ENCODE measurements around the gene CALML6. TPM values are rescaled to one million over a fixed set of nuclear protein-coding genes. Genes with fewer than 3 reads are reported as not detected.

Gene CALML6
- total RNA-seq, 2 experiments from 2014 or later: 0.21 to 0.42 TPM

DNA sequence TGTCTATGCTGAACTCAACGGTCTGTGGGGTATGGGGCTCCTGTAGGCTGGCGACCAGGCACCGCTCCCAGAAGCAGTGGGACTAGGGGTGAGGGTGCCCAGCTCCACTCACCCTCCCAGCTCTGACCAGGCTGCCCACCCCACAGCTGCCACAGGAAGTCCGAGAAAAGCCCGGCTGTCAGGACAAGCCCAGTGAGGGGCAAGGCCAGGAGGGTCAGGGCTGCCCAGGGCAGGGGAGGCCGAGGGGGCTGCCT lies 7.6 kb downstream of the CALML6 start:
- ATAC-seq: no peak
- H3K9me3 Mint-ChIP-seq (ENCODE audit: insufficient read depth): no peaks in the 10 kb centered on the region
- no peak overlapping the region for H3K27ac Mint-ChIP-seq
- POLR2A ChIA-PET: no interaction called here
- no peaks in the 10 kb centered on the region for H3K36me3 Mint-ChIP-seq (ENCODE audit: low read depth)
- DNase-seq: no peak
- no peaks in the 10 kb centered on the region for H3K27me3 Mint-ChIP-seq (ENCODE audit: low read depth)
- CTCF ChIA-PET: no interaction called here
- peaks cover 4% of the 10 kb centered on the region for H3K4me1 Mint-ChIP-seq (ENCODE audit: low read depth)
- H3K4me3 Mint-ChIP-seq: no peak overlapping the region

GRCh38 chr1:1922956-1923833 lies 8.1 kb downstream of the CALML6 start:
- DNase-seq (no peak), ATAC-seq (no peak)
- Mint-ChIP-seq H3K36me3 (ENCODE audit: low read depth) (no peaks in the 10 kb centered on the region), H3K4me1 (ENCODE audit: low read depth) (peaks cover 3% of the 10 kb centered on the region), H3K27ac (no peak overlapping the region), H3K27me3 (ENCODE audit: low read depth) (no peaks in the 10 kb centered on the region), H3K4me3 (no peak overlapping the region), H3K9me3 (ENCODE audit: insufficient read depth) (no peaks in the 10 kb centered on the region)
- CTCF ChIA-PET: interaction anchor here (1.0 kb wide), 1 partner anchor 121 kb away, joined by 3 read pairs; no protein-coding TSS in a partner anchor
- POLR2A ChIA-PET: no interaction called here

- POLR2A ChIA-PET: no interaction called here
- ATAC-seq (no peak), DNase-seq (no peak)
- no peak overlapping the region for H3K27ac Mint-ChIP-seq
- H3K4me1 Mint-ChIP-seq (ENCODE audit: low read depth): no peaks in the 10 kb centered on the region
- CTCF ChIA-PET: no interaction called here
- no peaks in the 10 kb centered on the region for H3K9me3 Mint-ChIP-seq (ENCODE audit: insufficient read depth)
- H3K36me3 Mint-ChIP-seq (ENCODE audit: low read depth): no peaks in the 10 kb centered on the region
- no peak overlapping the region for H3K4me3 Mint-ChIP-seq
- no peaks in the 10 kb centered on the region for H3K27me3 Mint-ChIP-seq (ENCODE audit: low read depth)
These were observed 9.3 kb downstream of the CALML6 start for GRCh38 chr1:1924386-1924785.

- no peaks in the 10 kb centered on the region for H3K27me3 Mint-ChIP-seq (ENCODE audit: low read depth)
- no peaks in the 10 kb centered on the region for H3K4me1 Mint-ChIP-seq (ENCODE audit: low read depth)
- H3K9me3 Mint-ChIP-seq (ENCODE audit: insufficient read depth): no peaks in the 10 kb centered on the region
- no peak for DNase-seq
- no peak for ATAC-seq
- H3K4me3 Mint-ChIP-seq: no peak overlapping the region
- POLR2A ChIA-PET: no interaction called here
- H3K27ac Mint-ChIP-seq: no peak overlapping the region
- H3K36me3 Mint-ChIP-seq (ENCODE audit: low read depth): no peaks in the 10 kb centered on the region
- CTCF ChIA-PET: no interaction called here
These were observed 9.8 kb downstream of the CALML6 start for GRCh38 chr1:1924849-1925248.

DNA sequence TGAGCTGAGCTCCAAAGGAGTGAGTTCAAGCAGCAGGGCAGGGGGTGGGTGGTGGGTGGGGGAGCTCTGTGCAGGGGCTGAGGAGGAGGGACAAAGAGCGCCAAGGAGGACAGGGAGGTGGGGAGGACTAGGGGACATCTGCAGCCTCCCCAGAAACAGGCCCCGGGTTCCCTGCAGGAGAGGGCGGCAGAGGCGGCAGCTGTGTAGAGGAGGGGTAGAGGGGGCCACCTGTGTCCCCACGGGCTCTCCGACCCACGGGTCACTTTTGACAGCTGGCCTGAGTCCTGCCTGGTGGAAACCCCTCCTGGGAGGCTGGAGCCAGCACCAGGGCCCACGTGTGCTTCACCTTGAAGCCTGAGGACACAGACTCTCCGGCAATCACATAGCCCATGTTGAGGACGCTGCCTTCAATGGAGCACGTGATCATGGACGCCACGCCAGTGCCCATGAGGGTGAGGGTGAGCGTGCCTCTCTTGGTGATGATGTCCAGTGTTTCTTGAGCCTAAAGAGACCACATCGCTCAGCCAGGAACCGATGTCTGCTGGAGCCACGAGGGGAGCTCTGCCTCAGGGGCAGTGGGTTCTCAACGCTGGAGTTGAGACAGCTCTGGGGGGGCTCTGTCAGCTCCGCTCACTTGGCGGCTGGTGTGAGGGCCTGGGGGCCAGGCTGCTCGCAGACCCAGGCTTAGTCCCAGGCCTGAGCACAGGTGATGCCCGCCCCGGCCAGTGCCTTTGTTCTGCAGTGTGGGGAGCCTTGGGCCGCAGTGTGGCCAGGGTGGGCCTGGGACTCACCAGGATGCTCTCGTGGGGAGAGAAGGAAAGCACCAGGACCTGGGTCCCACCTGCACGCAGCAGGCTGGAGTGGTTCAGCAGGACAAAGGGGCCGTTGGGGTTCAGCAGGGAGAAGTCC lies 10.6 kb downstream of the CALML6 start:
- no peak overlapping the region for H3K27ac Mint-ChIP-seq
- H3K36me3 Mint-ChIP-seq (ENCODE audit: low read depth): no peaks in the 10 kb centered on the region
- ChIA-PET CTCF (no interaction called here), POLR2A (no interaction called here)
- no peaks in the 10 kb centered on the region for H3K4me1 Mint-ChIP-seq (ENCODE audit: low read depth)
- H3K4me3 Mint-ChIP-seq: no peak overlapping the region
- no peak for ATAC-seq
- H3K27me3 Mint-ChIP-seq (ENCODE audit: low read depth): no peaks in the 10 kb centered on the region
- H3K9me3 Mint-ChIP-seq (ENCODE audit: insufficient read depth): no peaks in the 10 kb centered on the region
- DNase-seq: no peak

DNA sequence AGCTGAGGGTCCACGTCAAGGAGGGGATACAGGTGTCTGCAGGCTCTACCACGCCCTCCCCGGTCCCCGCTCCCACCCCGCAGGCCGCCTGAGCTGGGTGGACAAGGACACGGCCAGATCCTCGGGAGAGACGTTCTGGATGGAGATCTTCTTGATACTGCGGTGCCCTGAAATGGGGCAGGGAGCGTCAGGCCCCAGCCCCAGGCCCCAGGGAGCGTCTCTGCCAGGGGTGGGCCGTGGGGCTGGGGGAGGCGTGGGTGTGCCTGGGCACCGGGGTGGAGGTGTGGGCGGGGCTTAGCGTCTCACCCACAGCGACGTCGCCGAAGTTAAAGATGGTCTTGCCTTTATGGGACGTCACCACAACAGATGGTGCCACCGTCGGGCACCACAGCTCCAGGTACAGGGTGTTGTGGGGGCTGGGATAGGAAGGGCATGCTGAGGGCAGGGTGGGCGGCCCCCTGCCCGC lies 11.3 kb downstream of the CALML6 start:
- ATAC-seq (no peak), DNase-seq (no peak)
- Mint-ChIP-seq H3K4me1 (ENCODE audit: low read depth) (no peaks in the 10 kb centered on the region), H3K27ac (no peak overlapping the region), H3K4me3 (no peak overlapping the region), H3K36me3 (ENCODE audit: low read depth) (no peaks in the 10 kb centered on the region), H3K9me3 (ENCODE audit: insufficient read depth) (no peaks in the 10 kb centered on the region), H3K27me3 (ENCODE audit: low read depth) (no peaks in the 10 kb centered on the region)
- ChIA-PET POLR2A (no interaction called here), CTCF (no interaction called here)

GRCh38 chr1:1926886-1927660 lies 12.0 kb downstream of the CALML6 start:
- ChIA-PET CTCF (no interaction called here), POLR2A (no interaction called here)
- H3K27me3 Mint-ChIP-seq (ENCODE audit: low read depth): no peaks in the 10 kb centered on the region
- H3K4me3 Mint-ChIP-seq: no peak overlapping the region
- H3K36me3 Mint-ChIP-seq (ENCODE audit: low read depth): no peaks in the 10 kb centered on the region
- no peaks in the 10 kb centered on the region for H3K4me1 Mint-ChIP-seq (ENCODE audit: low read depth)
- H3K27ac Mint-ChIP-seq: no peak overlapping the region
- no peaks in the 10 kb centered on the region for H3K9me3 Mint-ChIP-seq (ENCODE audit: insufficient read depth)
- DNase-seq (no peak), ATAC-seq (no peak)

DNA sequence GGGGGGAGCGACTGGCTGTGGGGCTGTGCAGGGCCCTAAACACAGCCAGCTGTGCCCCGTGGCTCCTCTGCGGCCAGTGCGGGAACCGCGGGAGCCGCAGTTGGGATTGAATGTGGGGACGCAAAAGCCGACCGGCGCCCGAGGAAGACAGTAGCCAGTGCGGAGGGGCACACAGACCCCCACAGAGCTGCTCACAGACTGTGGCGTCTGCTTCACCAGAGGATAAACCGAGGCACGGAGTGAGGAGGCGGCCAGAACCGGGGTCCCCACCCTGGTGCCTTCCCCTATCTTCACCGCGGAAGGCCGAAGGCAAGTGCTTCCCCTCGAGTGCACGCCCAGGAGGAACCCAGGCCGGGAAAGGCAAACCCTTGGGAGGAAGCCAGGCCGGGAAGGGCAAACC lies 12.7 kb downstream of the CALML6 start:
- ChIA-PET CTCF (no interaction called here), POLR2A (no interaction called here)
- DNase-seq (no peak), ATAC-seq (no peak)
- no peaks in the 10 kb centered on the region for H3K4me1 Mint-ChIP-seq (ENCODE audit: low read depth)
- H3K36me3 Mint-ChIP-seq (ENCODE audit: low read depth): no peaks in the 10 kb centered on the region
- H3K27me3 Mint-ChIP-seq (ENCODE audit: low read depth): no peaks in the 10 kb centered on the region
- H3K4me3 Mint-ChIP-seq: no peak overlapping the region
- H3K9me3 Mint-ChIP-seq (ENCODE audit: insufficient read depth): no peaks in the 10 kb centered on the region
- H3K27ac Mint-ChIP-seq: no peak overlapping the region

GRCh38 chr1:1928231-1929101 lies 13.4 kb downstream of the CALML6 start:
- DNase-seq (no peak), ATAC-seq (no peak)
- Mint-ChIP-seq H3K36me3 (ENCODE audit: low read depth) (no peaks in the 10 kb centered on the region), H3K27me3 (ENCODE audit: low read depth) (no peaks in the 10 kb centered on the region), H3K4me3 (no peak overlapping the region), H3K4me1 (ENCODE audit: low read depth) (no peaks in the 10 kb centered on the region), H3K27ac (no peak overlapping the region), H3K9me3 (ENCODE audit: insufficient read depth) (peaks cover under 1% of the 10 kb centered on the region)
- ChIA-PET POLR2A (no interaction called here), CTCF (no interaction called here)

DNA sequence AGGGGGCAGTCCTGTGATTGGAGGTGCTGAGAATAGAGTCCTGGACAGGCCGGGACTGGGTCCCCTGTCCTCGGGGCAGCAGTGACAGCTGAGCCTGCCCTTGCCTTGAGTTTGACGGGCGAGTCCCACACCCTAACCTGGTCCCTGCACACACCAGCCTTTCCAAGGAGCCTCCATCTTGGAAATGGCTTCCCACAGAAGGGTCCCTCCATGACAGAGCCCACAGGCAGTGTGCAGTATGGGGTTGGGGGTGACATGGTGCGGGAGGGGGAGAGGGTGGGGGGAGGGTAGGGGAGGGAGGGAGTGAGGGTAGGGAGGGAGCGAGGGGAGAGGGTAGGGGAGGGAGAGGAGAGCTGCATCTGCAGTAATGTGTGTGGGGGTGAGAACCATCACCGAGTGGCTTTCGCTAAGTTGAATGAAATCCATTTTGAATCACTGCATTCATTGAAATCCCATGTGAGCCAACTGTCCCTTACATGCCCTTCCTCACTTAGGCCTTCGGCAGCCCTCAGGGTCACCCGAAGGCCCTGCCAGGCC lies 14.1 kb downstream of the CALML6 start:
- Mint-ChIP-seq H3K36me3 (ENCODE audit: low read depth) (no peaks in the 10 kb centered on the region), H3K4me1 (ENCODE audit: low read depth) (no peaks in the 10 kb centered on the region), H3K9me3 (ENCODE audit: insufficient read depth) (peaks cover 5% of the 10 kb centered on the region), H3K27ac (no peak overlapping the region), H3K4me3 (no peak overlapping the region), H3K27me3 (ENCODE audit: low read depth) (no peaks in the 10 kb centered on the region)
- DNase-seq (no peak), ATAC-seq (no peak)
- CTCF ChIA-PET: interaction anchor here (1.9 kb wide), 1 partner anchor 115 kb away, joined by 5 read pairs; no protein-coding TSS in a partner anchor
- POLR2A ChIA-PET: no interaction called here

Measured in activated CD8-positive, alpha-beta T cell treated with anti-CD3 and anti-CD28 coated beads, Interleukin-2, amount 10 ng/mL, durations not matched to agents 7 days and 5 days (primary cell).